ENCODE measurements around the gene PRPSAP1.

The PRPSAP1 gene

GRCh38 chr17:76383546-76384221 lies 30.0 kb upstream of the PRPSAP1 start:
- peak overlapping the region; percentile 48 for H3K4me3 ChIP-seq (ENCODE audit: low read depth, low read length)
- no peaks in the 10 kb centered on the region; the same call in 1 of the 2 replicates for H3K9me3 ChIP-seq
- peak; percentile 59 for DNase-seq
- H3K27me3 ChIP-seq: peaks cover 38% of the 10 kb centered on the region
- peaks cover 10% of the 10 kb centered on the region for H3K4me1 ChIP-seq
- 0 out of 2 replicates have a peak, but pooled peaks have one; percentile 22 for TF ChIP-seq CTCF (IDR thresholded peaks at IDR 0.05; ENCODE audit: low read depth, low read length)
- no peaks in the 10 kb centered on the region for H3K36me3 ChIP-seq

GRCh38 chr17:76382803-76383545 lies 29.3 kb upstream of the PRPSAP1 start:
- peaks cover 10% of the 10 kb centered on the region for H3K4me1 ChIP-seq
- peak overlapping the region; percentile 48 for H3K4me3 ChIP-seq (ENCODE audit: low read depth, low read length)
- no peaks in the 10 kb centered on the region; the same call in 1 of the 2 replicates for H3K9me3 ChIP-seq
- H3K36me3 ChIP-seq: no peaks in the 10 kb centered on the region
- peaks cover 38% of the 10 kb centered on the region for H3K27me3 ChIP-seq
- DNase-seq: peak; percentile 40
- no peak for TF ChIP-seq CTCF (IDR thresholded peaks at IDR 0.05; ENCODE audit: low read depth, low read length)

GRCh38 chr17:76382351-76382802 lies 28.7 kb upstream of the PRPSAP1 start:
- Histone ChIP-seq H3K4me3 (ENCODE audit: low read depth, low read length) (peak overlapping the region; percentile 48), H3K27me3 (peaks cover 38% of the 10 kb centered on the region), H3K36me3 (no peaks in the 10 kb centered on the region), H3K9me3 (no peaks in the 10 kb centered on the region; the same call in 1 of the 2 replicates), H3K4me1 (peaks cover 10% of the 10 kb centered on the region)
- TF ChIP-seq CTCF (IDR thresholded peaks at IDR 0.05; ENCODE audit: low read depth, low read length): no peak
- no peak for DNase-seq

GRCh38 chr17:76381633-76382350 lies 28.1 kb upstream of the PRPSAP1 start:
- peaks cover 38% of the 10 kb centered on the region for H3K27me3 ChIP-seq
- H3K9me3 ChIP-seq: no peaks in the 10 kb centered on the region; the same call in 1 of the 2 replicates
- H3K4me3 ChIP-seq (ENCODE audit: low read depth, low read length): no peak overlapping the region
- no peak for DNase-seq
- H3K36me3 ChIP-seq: no peaks in the 10 kb centered on the region
- no peak for TF ChIP-seq CTCF (IDR thresholded peaks at IDR 0.05; ENCODE audit: low read depth, low read length)
- peaks cover 10% of the 10 kb centered on the region for H3K4me1 ChIP-seq

GRCh38 chr17:76379646-76380376 lies 26.1 kb upstream of the PRPSAP1 start:
- H3K36me3 ChIP-seq: no peaks in the 10 kb centered on the region
- peaks cover 26% of the 10 kb centered on the region for H3K27me3 ChIP-seq
- no peaks in the 10 kb centered on the region; the same call in none of the 2 replicates for H3K4me1 ChIP-seq
- no peak overlapping the region for H3K4me3 ChIP-seq (ENCODE audit: low read depth, low read length)
- TF ChIP-seq CTCF (IDR thresholded peaks at IDR 0.05; ENCODE audit: low read depth, low read length): no peak
- DNase-seq: no peak
- no peaks in the 10 kb centered on the region; the same call in 1 of the 2 replicates for H3K9me3 ChIP-seq

All from BE2C (cell line).